ENCODE measurements around the gene TRAP1.

- no peak for TF ChIP-seq CTCF (IDR thresholded peaks at IDR 0.05)
- no peak for TF ChIP-seq POLR2A (IDR thresholded peaks at IDR 0.05)
Observed at GRCh38 chr16:3734084-3734757, 16.9 kb upstream of the TRAP1 start.

Measured in body of pancreas (tissue), 4 donors.